LNCAP (cell line): Measurements from ENCODE around the gene PSMA5.

Experiments
- TF ChIP-seq, protein P1 (sequence below): fragments of 450-650 bp; IDR thresholded peaks from 2 replicates; pipeline ENCODE4 v1.5.1; 2017; ENCODE audit warnings: mild to moderate bottlenecking

The PSMA5 gene

DNA sequence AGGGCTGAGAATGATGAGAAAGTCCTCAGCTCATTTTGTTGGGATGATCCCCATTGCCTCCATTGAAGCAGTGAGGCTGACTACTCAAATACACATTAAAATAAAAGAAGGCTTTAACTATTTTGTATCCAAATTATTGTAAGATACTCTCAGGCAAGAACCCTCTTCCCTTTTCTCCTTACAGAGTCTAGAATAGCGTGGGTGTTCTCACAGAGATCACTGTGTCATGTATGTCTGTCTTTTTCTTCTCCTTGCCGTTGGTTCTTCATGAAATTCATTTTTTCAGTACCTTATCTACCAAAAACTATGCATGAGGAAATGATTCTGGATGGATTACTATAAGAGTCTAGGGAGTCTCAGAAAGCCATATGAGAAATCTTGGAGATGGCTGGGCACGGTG is 58.6 kb downstream of the PSMA5 start:
- TF ChIP-seq, protein P1, sequence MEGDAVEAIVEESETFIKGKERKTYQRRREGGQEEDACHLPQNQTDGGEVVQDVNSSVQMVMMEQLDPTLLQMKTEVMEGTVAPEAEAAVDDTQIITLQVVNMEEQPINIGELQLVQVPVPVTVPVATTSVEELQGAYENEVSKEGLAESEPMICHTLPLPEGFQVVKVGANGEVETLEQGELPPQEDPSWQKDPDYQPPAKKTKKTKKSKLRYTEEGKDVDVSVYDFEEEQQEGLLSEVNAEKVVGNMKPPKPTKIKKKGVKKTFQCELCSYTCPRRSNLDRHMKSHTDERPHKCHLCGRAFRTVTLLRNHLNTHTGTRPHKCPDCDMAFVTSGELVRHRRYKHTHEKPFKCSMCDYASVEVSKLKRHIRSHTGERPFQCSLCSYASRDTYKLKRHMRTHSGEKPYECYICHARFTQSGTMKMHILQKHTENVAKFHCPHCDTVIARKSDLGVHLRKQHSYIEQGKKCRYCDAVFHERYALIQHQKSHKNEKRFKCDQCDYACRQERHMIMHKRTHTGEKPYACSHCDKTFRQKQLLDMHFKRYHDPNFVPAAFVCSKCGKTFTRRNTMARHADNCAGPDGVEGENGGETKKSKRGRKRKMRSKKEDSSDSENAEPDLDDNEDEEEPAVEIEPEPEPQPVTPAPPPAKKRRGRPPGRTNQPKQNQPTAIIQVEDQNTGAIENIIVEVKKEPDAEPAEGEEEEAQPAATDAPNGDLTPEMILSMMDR, result no peak

DNA sequence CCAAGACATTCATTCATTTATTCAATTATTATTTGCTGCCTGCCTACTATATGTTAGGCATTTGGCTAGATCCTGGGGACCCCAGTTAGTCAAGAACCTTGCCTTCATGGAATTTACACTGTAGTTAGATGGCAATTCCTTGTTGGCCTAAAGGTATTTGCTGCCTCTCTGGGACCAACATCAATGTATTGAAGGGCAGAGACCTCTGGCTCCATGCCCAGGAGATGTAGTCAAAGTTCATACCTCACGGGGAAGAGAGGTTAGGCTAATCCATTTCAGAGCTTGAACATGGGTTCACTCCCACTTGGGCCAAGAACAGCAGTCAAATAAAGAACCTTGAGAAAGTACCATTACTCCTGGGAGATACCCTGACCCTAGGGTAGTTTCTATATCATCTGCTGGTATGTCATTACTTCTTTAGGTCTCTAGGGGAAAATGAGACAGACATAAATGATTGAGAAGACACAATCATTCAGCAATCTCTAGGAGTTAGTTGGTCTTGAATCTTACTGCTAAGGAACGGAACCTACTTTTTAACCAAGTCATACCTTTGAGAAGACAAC is 60.5 kb downstream of the PSMA5 start:
- TF ChIP-seq, protein P1, result no peak

DNA sequence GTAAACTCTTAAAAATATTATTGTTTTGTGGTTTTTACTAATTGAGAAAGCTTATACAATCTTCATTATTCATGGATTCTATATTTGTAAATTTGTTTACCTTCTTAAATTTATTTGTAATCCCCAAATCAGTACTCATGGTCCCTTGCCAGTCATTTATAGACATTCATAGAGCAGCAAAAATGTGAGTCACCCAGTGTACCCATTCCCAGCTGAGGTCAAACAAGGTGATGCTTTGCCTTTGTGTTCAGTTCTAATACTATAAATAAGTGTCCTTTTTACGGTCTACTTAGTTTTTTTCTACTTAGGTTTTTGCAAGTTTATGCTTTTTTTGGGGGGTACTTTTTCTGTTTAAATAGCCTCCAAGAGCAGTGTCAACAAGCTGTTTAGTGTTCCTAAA is 64.6 kb downstream of the PSMA5 start:
- TF ChIP-seq, protein P1, result no peak

DNA sequence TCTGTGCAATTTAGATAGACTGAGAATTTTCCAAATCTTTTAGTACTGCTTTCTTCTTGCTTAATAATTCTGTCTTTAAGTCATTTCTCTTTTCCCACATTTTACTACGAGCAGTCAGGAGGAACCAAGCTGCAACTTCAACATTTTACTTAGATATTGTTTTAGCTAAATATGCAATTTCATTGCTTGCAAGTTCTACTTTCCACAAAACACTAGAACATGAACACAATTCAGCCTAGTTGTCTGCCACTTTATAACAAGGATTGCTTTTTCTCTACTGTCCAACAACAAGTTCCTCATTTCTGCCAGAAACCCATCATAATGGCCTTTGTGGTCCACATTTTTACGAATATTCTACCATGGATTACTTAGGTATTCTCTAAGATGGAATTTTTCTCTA is 65.2 kb downstream of the PSMA5 start:
- TF ChIP-seq, protein P1, result no peak

DNA sequence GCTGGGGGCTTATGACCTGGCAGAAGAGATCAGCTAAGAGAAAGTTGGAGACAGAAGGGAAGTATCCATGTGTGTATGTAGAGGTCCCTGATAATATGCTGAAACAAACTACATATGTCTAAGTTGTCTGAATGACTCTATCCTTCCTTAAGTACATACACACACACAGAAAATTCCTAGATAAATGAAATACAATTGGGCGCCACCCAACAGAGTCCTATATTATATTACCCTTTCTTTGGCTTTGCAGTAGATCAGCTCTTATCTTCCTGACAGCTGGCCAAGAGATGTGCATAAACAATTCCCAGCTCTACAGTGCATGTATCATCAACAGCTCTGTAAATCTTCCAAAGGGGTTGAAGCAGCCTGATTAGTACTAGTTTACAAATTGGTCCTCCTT is 68.6 kb downstream of the PSMA5 start:
- TF ChIP-seq, protein P1, result no peak

DNA sequence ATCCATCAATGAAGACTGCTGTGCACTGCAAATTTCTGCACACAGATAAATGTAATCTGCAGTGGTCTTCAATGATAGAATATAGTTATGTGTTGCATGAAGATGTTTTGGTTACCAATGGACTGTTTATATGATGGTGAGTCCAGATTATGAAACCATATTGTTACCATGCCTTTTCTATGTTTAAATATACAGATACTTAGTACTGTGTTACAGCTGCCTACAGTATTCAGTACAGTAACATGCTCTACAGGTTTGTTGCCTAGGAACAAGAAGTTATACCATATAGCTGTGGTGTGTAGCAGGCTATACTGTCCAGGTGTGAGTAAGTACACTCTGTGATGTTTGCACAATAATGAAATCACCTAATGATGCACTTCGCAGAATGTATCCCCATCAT is 69.3 kb downstream of the PSMA5 start:
- TF ChIP-seq, protein P1, result no peak

DNA sequence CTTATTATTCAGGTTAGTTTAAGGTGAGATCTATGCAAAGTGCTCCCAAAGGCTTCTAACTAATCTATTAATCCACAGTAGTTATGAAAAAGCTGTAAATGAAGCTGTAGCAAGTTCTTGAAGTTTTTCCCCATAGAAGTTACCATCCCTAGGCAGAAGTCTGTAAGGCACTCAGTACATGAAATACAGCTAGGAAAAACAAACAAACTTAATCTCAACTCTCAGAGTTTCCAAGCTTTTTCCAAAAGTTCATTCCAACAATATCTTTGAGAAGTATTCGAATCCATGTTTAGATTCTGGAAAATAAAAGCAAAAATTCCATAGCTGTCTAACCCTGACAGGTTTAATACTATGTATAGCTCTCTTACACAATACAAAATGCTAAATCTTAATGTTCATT is 69.7 kb downstream of the PSMA5 start:
- TF ChIP-seq, protein P1, result no peak

DNA sequence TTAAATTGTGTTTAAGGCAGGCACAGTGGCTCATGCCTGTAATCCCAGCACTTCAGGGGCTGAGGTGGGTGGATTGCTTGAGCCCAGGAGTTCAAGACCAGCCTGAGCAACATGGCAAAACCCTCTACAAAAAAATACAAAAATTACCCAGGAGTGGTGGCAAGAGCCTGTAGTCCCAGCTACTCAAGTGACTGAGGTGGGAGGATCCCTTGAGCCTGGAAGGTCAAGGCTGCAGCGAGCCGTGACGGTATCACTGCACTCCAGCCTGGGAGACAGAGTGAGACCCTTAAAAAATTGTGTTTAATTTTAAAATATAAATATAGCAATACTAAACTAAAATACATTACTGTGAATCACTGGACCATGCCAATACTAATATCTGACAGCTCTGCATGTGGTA is 71.3 kb downstream of the PSMA5 start:
- TF ChIP-seq, protein P1, result no peak
